Heart right ventricle (tissue), 16 donors: ENCODE data around the gene KDM1A. TPM values are rescaled to one million over a fixed set of nuclear protein-coding genes. Genes with fewer than 3 reads are reported as not detected.

ENCODE experiments used
- ATAC-seq, 8 donors: fragments of 200-7000 bp; cut with Tn5 transposase; one replicate each; pipeline ENCODE4 v1.9.1; 2020; ENCODE audit warnings: mild to moderate bottlenecking in 8 of 8, moderate library complexity in 8 of 8, moderate number of reproducible peaks in 1 of 8
- DNase-seq, 2 donors: peaks; one replicate each; pipeline ENCODE4 v3.0.0-alpha.2; 2020
- H3K27ac ChIP-seq, 10 donors: fragments of 200-600 bp; sonication (generic) in 2 of 10; one replicate each; pipeline versions ENCODE4 v1.5.0 to v1.8.0; 2020 to 2022; ENCODE audit warnings: mild to moderate bottlenecking in 3 of 10
- H3K27me3 ChIP-seq, 7 donors: fragments of 200-600 bp; one replicate each; pipeline ENCODE4 v1.8.0; 2021 to 2022; ENCODE audit warnings: mild to moderate bottlenecking in 2 of 7
- H3K36me3 ChIP-seq, 9 donors: fragments of 200-600 bp; sonication (generic) in 1 of 9; one replicate each; pipeline versions ENCODE4 v1.5.0 to v1.8.0; 2020 to 2022; ENCODE audit warnings: mild to moderate bottlenecking in 2 of 9
- H3K4me1 ChIP-seq, 9 donors: fragments of 200-600 bp; sonication (generic) in 1 of 9; one replicate each; pipeline versions ENCODE4 v1.5.0 to v1.8.0; 2020 to 2022; ENCODE audit warnings: mild to moderate bottlenecking in 4 of 9
- H3K4me3 ChIP-seq, 10 donors: fragments of 200-600 bp; sonication (generic) in 2 of 10; one replicate each; pipeline versions ENCODE4 v1.5.0 to v1.8.0; 2020 to 2022; ENCODE audit warnings: mild to moderate bottlenecking in 7 of 10, moderate library complexity in 2 of 10
- H3K9me3 ChIP-seq, 11 donors: fragments of 200-600 bp in 10 of 11; sonication (generic) in 2 of 11; one replicate each; pipeline versions ENCODE4 v1.5.0 to v1.8.0; 2013 to 2022; ENCODE audit warnings: mild to moderate bottlenecking in 2 of 11, control low read depth in 1 of 11, moderate library complexity in 1 of 11
- CTCF ChIP-seq, 9 donors: fragments of 200-600 bp; sonication (generic) in 2 of 9; IDR thresholded peaks; one replicate each; pipeline versions ENCODE4 v1.5.0 to v1.8.0; 2021 to 2022; ENCODE audit warnings: antibody characterized with exemption in 9 of 9, mild to moderate bottlenecking in 5 of 9, moderate library complexity in 1 of 9
- WGBS, 2 donors: extraction: QIAGEN DNeasy Blood & Tissue Kit; methylation state at CpG; one replicate each; pipeline ENCODE4 v1.1.7; 2013; ENCODE audit warnings: inconsistent platforms in 1 of 2; 5-methylcytosine and 5-hydroxymethylcytosine counted together
- intact Hi-C, 10 donors: fragments of 100-400 bp; cut with DNase I; formaldehyde crosslinking; loops; one replicate each; pipeline versions ENCODE4 v1.11.1 to v1.14.2; 2022
- polyA plus RNA-seq, 2 donors: library from polyadenylated mRNA; stranded (reverse); fragments of 200-250 nt; gene quantifications; one replicate each; pipeline ENCODE4 v1.2.3, GENCODE V29; 2013
- total RNA-seq, 10 donors: library from RNA; stranded (reverse); fragmentation: NEBNext Ultra II Directional in 3 of 10; extraction: Animal tissue kit (Norgen Biotek cat#: 25700) in 3 of 10; gene quantifications; one replicate each; pipeline versions ENCODE4 v1.2.1 to v1.2.4, GENCODE V29; 2021 to 2023
- donor health status: Arrhythmogenic right ventricular cardiomyopathy.
- donor health status: ischemic (EF 13 %, LVEDD 7.1; RV severe dilation, severe dysfunction).
- donor health status: healthy with polysubstance abuse.
- donor health status: DM: no; HTN: yes; CAD: no.
- donor health status: DM: no; HTN: no; CAD: no.
- donor health status: ischemic (EF 25% LVEDD 6.9; RV normal size, moderate dysfunction).
- donor health status: ischemic (EF 25% LVEDD 5.7; RV mildly dilated, moderate dysfunction).
- donor health status: healthy.
- donor health status: DM: yes; HTN: yes; CAD: no.
- donor health status: Ischemic cardiomyopathy.
- donor health status: ischemic (EF 35%, LVEDD 5.7; RV mildly dilated, moderate dysfunction).
- donor health status: nonischemic (EF 11% LVEDD 7.7; RV severe dilation, severe dysfunction).
- donor health status: DM: yes; HTN: yes; CAD: no.
- donor health status: PGD.
- donor health status: ischemic (EF 29% LVEDD 5.4; RV normal size, mild dysfunction).
- donor health status: nonischemic (EF 23%, LVEDD 6.1; RV moderate dilation, normal function).

The KDM1A gene
- total and polyA plus RNA-seq, 12 donors = 12.4 to 35.0 (median 27.3) TPM

GRCh38 chr1:23125489-23125888 is 106.2 kb downstream of the KDM1A start:
- H3K4me1 ChIP-seq = peaks cover 4 to 89% (median 65%) of the 10 kb centered on the region in 9 donors
- H3K4me3 ChIP-seq = no peak overlapping the region
- no peaks in the 10 kb centered on the region for H3K36me3 ChIP-seq
- intact Hi-C loops = no loop called here
- H3K9me3 ChIP-seq = no peaks in the 10 kb centered on the region
- no peak for DNase-seq
- no peak overlapping the region for H3K27ac ChIP-seq
- 84 to 87% methylated on average over 4 of the region's 4 CpGs for WGBS, 2 donors
- no peak for TF ChIP-seq CTCF (IDR thresholded peaks at IDR 0.05)
- no peak for ATAC-seq
- no peaks in the 10 kb centered on the region for H3K27me3 ChIP-seq

GRCh38 chr1:23126200-23126599 is 106.9 kb downstream of the KDM1A start:
- TF ChIP-seq CTCF (IDR thresholded peaks at IDR 0.05) = no peak
- no peak overlapping the region for H3K4me3 ChIP-seq
- H3K9me3 ChIP-seq = no peaks in the 10 kb centered on the region
- H3K27ac ChIP-seq = no peak overlapping the region
- intact Hi-C loops = no loop called here
- H3K4me1 ChIP-seq = peaks cover 4 to 82% (median 60%) of the 10 kb centered on the region in 9 donors
- WGBS, 2 donors = 34 to 46% methylated on average over 1 of the region's 1 CpG
- DNase-seq (no peak), ATAC-seq (no peak)
- no peaks in the 10 kb centered on the region for H3K36me3 ChIP-seq
- no peaks in the 10 kb centered on the region for H3K27me3 ChIP-seq

GRCh38 chr1:23126801-23127200 is 107.5 kb downstream of the KDM1A start:
- DNase-seq (no peak), ATAC-seq (no peak)
- no peak overlapping the region for H3K4me3 ChIP-seq
- TF ChIP-seq CTCF (IDR thresholded peaks at IDR 0.05) = no peak
- H3K9me3 ChIP-seq = no peaks in the 10 kb centered on the region
- no peaks in the 10 kb centered on the region for H3K27me3 ChIP-seq
- peaks cover 4 to 78% (median 54%) of the 10 kb centered on the region in 9 donors for H3K4me1 ChIP-seq
- no peak overlapping the region for H3K27ac ChIP-seq
- WGBS, 2 donors = 79 to 85% methylated on average over 3 of the region's 3 CpGs
- H3K36me3 ChIP-seq = no peaks in the 10 kb centered on the region
- intact Hi-C loops = no loop called here

- Histone ChIP-seq H3K4me3 (no peak overlapping the region), H3K9me3 (no peaks in the 10 kb centered on the region), H3K36me3 (peaks cover 0 to 8% (median 0%) of the 10 kb centered on the region in 9 donors), H3K27ac (no peak overlapping the region), H3K4me1 (peaks cover 0 to 57% (median 23%) of the 10 kb centered on the region in 9 donors), H3K27me3 (no peaks in the 10 kb centered on the region)
- ATAC-seq (no peak), DNase-seq (no peak)
- intact Hi-C loops = no loop called here
- no peak for TF ChIP-seq CTCF (IDR thresholded peaks at IDR 0.05)
Measured at GRCh38 chr1:23129846-23130245, 110.6 kb downstream of the KDM1A start.
